ENCODE data around the gene OSGIN1.
A peak's percentile ranks its signal among the peaks of the same experiment; 100 is the strongest.

The OSGIN1 gene

GRCh38 chr16:83925095-83925905 is 27.7 kb upstream of the OSGIN1 start:
- TF ChIP-seq ELF4 (IDR thresholded peaks at IDR 0.05), result no peak
- DNase-seq (ENCODE audit: extremely low spot score), result no peak
- POLR2A ChIA-PET, result no interaction called here
- CTCF ChIA-PET, result interaction anchor here (1.5 kb wide), 1 partner anchor 13 kb away, joined by 3 read pairs; no protein-coding TSS in a partner anchor

GRCh38 chr16:83925957-83926725 is 26.9 kb upstream of the OSGIN1 start:
- DNase-seq (ENCODE audit: extremely low spot score), result no peak
- ChIA-PET POLR2A (interaction anchor here (1.5 kb wide), 1 partner anchor 28 kb away, joined by 4 read pairs; no protein-coding TSS in a partner anchor), CTCF (interaction anchor here (1.1 to 1.5 kb wide), 2 partner anchors 13 to 16 kb away, joined by 3 to 4 read pairs; no protein-coding TSS in a partner anchor)
- TF ChIP-seq SP1 (IDR thresholded peaks at IDR 0.05), result no peak
- TF ChIP-seq LEF1 (IDR thresholded peaks at IDR 0.05; ENCODE audit: borderline replicate concordance), result no peak
- TF ChIP-seq PKNOX1 (IDR thresholded peaks at IDR 0.05), result no peak
- no peak for TF ChIP-seq ZNF384 (IDR thresholded peaks at IDR 0.05)
- TF ChIP-seq NFRKB (IDR thresholded peaks at IDR 0.05), result no peak
- no peak for TF ChIP-seq BHLHE40 (IDR thresholded peaks at IDR 0.05; ENCODE audit: borderline replicate concordance)
- no peak for TF ChIP-seq L3MBTL2 (conservative IDR thresholded peaks at IDR 0.05)

DNA sequence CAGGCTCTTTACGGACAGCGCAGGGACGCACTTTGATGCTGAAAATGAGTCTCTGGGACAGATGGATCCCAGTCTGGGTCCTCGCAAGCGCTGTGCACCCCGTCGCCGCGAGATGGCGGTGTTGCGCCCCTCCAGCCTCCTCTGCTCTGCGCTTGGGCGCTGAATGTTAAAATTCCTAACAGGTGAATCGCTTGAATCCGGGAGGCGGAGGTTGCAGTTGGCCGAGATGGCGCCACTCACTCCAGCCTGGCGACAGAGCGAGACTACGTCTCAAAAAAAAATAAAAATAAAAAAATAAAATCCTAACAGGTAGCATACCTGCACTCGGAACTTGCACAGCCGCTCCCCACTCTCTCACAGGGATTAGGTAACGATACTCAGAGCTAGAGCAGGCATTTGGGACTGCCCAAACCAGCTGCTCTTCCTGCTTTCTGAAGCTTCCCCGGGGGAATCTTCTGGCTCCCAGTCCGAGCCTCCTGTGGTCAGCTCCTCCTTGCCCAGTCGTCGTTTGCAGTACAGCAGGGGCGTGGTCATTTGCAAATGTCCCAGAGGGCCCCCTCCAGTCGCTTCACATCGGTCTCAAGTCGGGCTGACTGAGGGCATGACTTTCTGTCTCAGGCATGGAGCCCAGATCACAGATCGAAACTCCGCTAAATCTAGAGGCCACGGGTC is 26.2 kb upstream of the OSGIN1 start:
- ChIA-PET POLR2A (interaction anchor here (1.5 kb wide), 1 partner anchor 27 kb away, joined by 4 read pairs; no protein-coding TSS in a partner anchor), CTCF (interaction anchor here (0.6 to 1.5 kb wide), 8 partner anchors 9 to 535 kb away, joined by 3 to 4 read pairs (median 4); no protein-coding TSS in a partner anchor)
- TF ChIP-seq CTBP1 (IDR thresholded peaks at IDR 0.05; ENCODE audit: borderline replicate concordance), result peak; percentile 38; the same call in 1 of the 2 replicates
- no peak for TF ChIP-seq FOXK2 (IDR thresholded peaks at IDR 0.05)
- DNase-seq (ENCODE audit: extremely low spot score), result peak; percentile 87

GRCh38 chr16:83928341-83929055 is 24.5 kb upstream of the OSGIN1 start:
- ChIA-PET POLR2A (no interaction called here), CTCF (interaction anchor here (0.6 kb wide), 1 partner anchor 197 kb away, joined by 3 read pairs; no protein-coding TSS in a partner anchor)
- DNase-seq (ENCODE audit: extremely low spot score), result no peak
- TF ChIP-seq FOXM1 (IDR thresholded peaks at IDR 0.05; ENCODE audit: borderline replicate concordance) (no peak), NFRKB (IDR thresholded peaks at IDR 0.05) (no peak), FOXK2 (IDR thresholded peaks at IDR 0.05) (no peak), ELF4 (IDR thresholded peaks at IDR 0.05) (no peak), L3MBTL2 (conservative IDR thresholded peaks at IDR 0.05) (no peak), LEF1 (IDR thresholded peaks at IDR 0.05; ENCODE audit: borderline replicate concordance) (no peak), TARDBP (IDR thresholded peaks at IDR 0.05) (no peak), ZNF384 (IDR thresholded peaks at IDR 0.05) (no peak), ARNT (IDR thresholded peaks at IDR 0.05) (no peak), SUZ12 (IDR thresholded peaks at IDR 0.05) (no peak), CTBP1 (IDR thresholded peaks at IDR 0.05; ENCODE audit: borderline replicate concordance) (no peak), BHLHE40 (IDR thresholded peaks at IDR 0.05; ENCODE audit: borderline replicate concordance) (no peak), SP1 (IDR thresholded peaks at IDR 0.05) (no peak)

DNA sequence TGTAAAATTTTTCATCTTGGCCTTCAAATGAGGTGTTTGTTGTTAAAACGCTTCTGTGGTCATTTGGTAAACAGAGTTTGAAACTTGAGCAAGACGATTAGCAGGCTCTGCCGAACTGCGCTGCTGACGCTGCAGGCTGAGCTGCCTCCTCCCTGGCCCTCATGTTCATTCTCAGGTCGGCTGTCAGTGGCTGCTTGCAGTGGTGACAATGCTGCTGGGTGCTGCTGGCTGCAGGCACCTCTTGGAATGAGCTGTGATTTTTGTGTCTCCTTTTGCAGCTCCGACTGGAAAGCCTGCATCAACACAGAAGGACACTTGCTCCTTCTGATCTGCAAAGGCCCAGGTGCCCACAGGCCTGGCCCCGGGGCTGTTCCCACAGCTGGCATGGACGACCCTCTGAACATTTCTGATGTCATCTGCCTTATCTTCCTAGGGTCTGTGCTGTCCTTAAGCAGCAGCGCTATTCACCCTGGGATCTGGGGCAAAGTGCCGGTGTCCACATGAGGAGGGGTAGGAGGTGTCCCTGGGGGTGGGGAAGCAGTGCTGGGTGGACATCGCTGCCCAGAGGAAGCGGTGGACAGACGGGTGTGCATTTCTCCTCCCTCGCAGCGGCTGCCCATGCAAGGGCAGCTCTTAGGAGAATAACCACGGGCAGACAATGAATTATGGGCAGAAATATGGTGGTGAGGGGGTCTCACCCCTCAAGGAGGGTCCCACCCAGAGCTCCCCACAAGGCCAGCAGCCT is 23.1 kb upstream of the OSGIN1 start:
- no peak for DNase-seq (ENCODE audit: extremely low spot score)
- TF ChIP-seq L3MBTL2 (conservative IDR thresholded peaks at IDR 0.05), result no peak
- no peak for TF ChIP-seq ZNF384 (IDR thresholded peaks at IDR 0.05)
- TF ChIP-seq NFRKB (IDR thresholded peaks at IDR 0.05), result no peak
- TF ChIP-seq LEF1 (IDR thresholded peaks at IDR 0.05; ENCODE audit: borderline replicate concordance), result no peak
- no peak for TF ChIP-seq BHLHE40 (IDR thresholded peaks at IDR 0.05; ENCODE audit: borderline replicate concordance)
- no peak for TF ChIP-seq SP1 (IDR thresholded peaks at IDR 0.05)
- no peak for TF ChIP-seq HDGF (IDR thresholded peaks at IDR 0.05; ENCODE audit: borderline replicate concordance)
- TF ChIP-seq FOXK2 (IDR thresholded peaks at IDR 0.05), result no peak
- no peak for TF ChIP-seq ARNT (IDR thresholded peaks at IDR 0.05)
- TF ChIP-seq FOXA1 (IDR thresholded peaks at IDR 0.05), result no peak
- no peak for TF ChIP-seq SUZ12 (IDR thresholded peaks at IDR 0.05)
- TF ChIP-seq CTBP1 (IDR thresholded peaks at IDR 0.05; ENCODE audit: borderline replicate concordance), result no peak
- no peak for TF ChIP-seq PKNOX1 (IDR thresholded peaks at IDR 0.05)
- no peak for TF ChIP-seq ELF4 (IDR thresholded peaks at IDR 0.05)
- TF ChIP-seq FOXM1 (IDR thresholded peaks at IDR 0.05; ENCODE audit: borderline replicate concordance), result no peak
- TF ChIP-seq TARDBP (IDR thresholded peaks at IDR 0.05), result no peak
- POLR2A ChIA-PET, result no interaction called here
- CTCF ChIA-PET, result interaction anchor here (0.5 kb wide), 1 partner anchor 217 kb away, joined by 3 read pairs; no protein-coding TSS in a partner anchor
